ENCODE data around the gene FGF8.

FGF8 gene

GRCh38 chr10:101768791-101769170, 7.1 kb downstream of the FGF8 start:
- DNase-seq, result no peak

- DNase-seq, result no peak
Measured at GRCh38 chr10:101767966-101768790, 7.7 kb downstream of the FGF8 start.

- no peak for DNase-seq
Measured at GRCh38 chr10:101767600-101767945, 8.3 kb downstream of the FGF8 start.

GRCh38 chr10:101766753-101767599, 8.9 kb downstream of the FGF8 start:
- DNase-seq, result no peak

- DNase-seq, result no peak
Measured at GRCh38 chr10:101766306-101766705, 9.6 kb downstream of the FGF8 start.

- no peak for DNase-seq
Measured at GRCh38 chr10:101763141-101763846, 12.6 kb downstream of the FGF8 start.

- no peak for DNase-seq
Measured at GRCh38 chr10:101762736-101763135, 13.2 kb downstream of the FGF8 start.

GRCh38 chr10:101761226-101761625, 14.7 kb downstream of the FGF8 start:
- no peak for DNase-seq

- DNase-seq, result no peak
Measured at GRCh38 chr10:101760510-101760909, 15.4 kb downstream of the FGF8 start.

GRCh38 chr10:101759309-101760247, 16.3 kb downstream of the FGF8 start:
- no peak for DNase-seq

- no peak for DNase-seq
Measured at GRCh38 chr10:101758858-101759257, 17.1 kb downstream of the FGF8 start.

GRCh38 chr10:101752241-101752640, 23.7 kb downstream of the FGF8 start:
- no peak for DNase-seq

GRCh38 chr10:101749047-101750016, 26.6 kb downstream of the FGF8 start:
- DNase-seq, result no peak

GRCh38 chr10:101748496-101748895, 27.4 kb downstream of the FGF8 start:
- no peak for DNase-seq

GRCh38 chr10:101745074-101745696, 30.7 kb downstream of the FGF8 start:
- DNase-seq, result no peak

GRCh38 chr10:101744267-101744666, 31.6 kb downstream of the FGF8 start:
- no peak for DNase-seq

GRCh38 chr10:101741938-101742337, 34.0 kb downstream of the FGF8 start:
- DNase-seq, result no peak

- DNase-seq, result no peak
Measured at GRCh38 chr10:101736666-101737065, 39.2 kb downstream of the FGF8 start.

- DNase-seq, result no peak
Measured at GRCh38 chr10:101732096-101732495, 43.8 kb downstream of the FGF8 start.

GRCh38 chr10:101726115-101726387, 49.9 kb downstream of the FGF8 start:
- no peak for DNase-seq

Data from amniotic stem cell (primary cell).